Ascending aorta (tissue), 2 donors: ENCODE results near the gene ENTHD1. TPM values are rescaled to one million over a fixed set of nuclear protein-coding genes. Genes with fewer than 3 reads are reported as not detected.
"Not testable (repeated sequence)": the region's sequence is repeated elsewhere in the genome, so short reads cannot be mapped to it uniquely, and the experiment has no call there.

Source experiments
- DNase-seq, 2 donors: peaks; one replicate each; pipeline ENCODE4 v3.0.0-alpha.2; 2019; ENCODE audit warnings: low spot score in 2 of 2
- H3K27ac ChIP-seq, 2 donors: fragments of 200-600 bp; sonication (generic); one replicate each; pipeline ENCODE4 v1.5.1; 2016 to 2017; ENCODE audit warnings: mild to moderate bottlenecking in 1 of 2
- H3K27me3 ChIP-seq: fragments of 200-600 bp; sonication (generic); one replicate; pipeline ENCODE4 v1.5.1; 2017
- H3K36me3 ChIP-seq, 2 donors: fragments of 200-600 bp; sonication (generic); one replicate each; pipeline ENCODE4 v1.5.1; 2016
- H3K4me1 ChIP-seq, 2 donors: fragments of 200-600 bp; sonication (generic); one replicate each; pipeline ENCODE4 v1.5.1; 2016 to 2017; ENCODE audit warnings: mild to moderate bottlenecking in 1 of 2
- H3K4me3 ChIP-seq, 2 donors: fragments of 200-600 bp; sonication (generic); one replicate each; pipeline ENCODE4 v1.5.1; 2016 to 2017; ENCODE audit warnings: mild to moderate bottlenecking in 1 of 2
- H3K9me3 ChIP-seq, 2 donors: fragments of 200-600 bp; sonication (generic); one replicate each; pipeline ENCODE4 v1.5.1; 2016
- intact Hi-C: fragments of 100-400 bp; cut with DNase I; formaldehyde crosslinking; loops from one replicate; pipeline ENCODE4 v1.15.1; 2023
- total RNA-seq: library from RNA; depleted of rRNA; stranded (reverse); fragments of >200 nt; gene quantifications from one replicate; pipeline ENCODE4 v1.1.0, GENCODE V29; 2016
- TF ChIP-seq, protein P1 (sequence below), 3 experiments: fragments of 200-600 bp in 2 of 3; fragments of 450-650 bp in 1 of 3; sonication (generic) in 2 of 3; IDR thresholded peaks; one replicate each; pipeline ENCODE4 v1.5.1; 2016 to 2019; ENCODE audit warnings: antibody characterized with exemption in 3 of 3, mild to moderate bottlenecking in 1 of 3, moderate library complexity in 1 of 3

Gene ENTHD1
- total RNA-seq, 1 donor from 2014 or later: 0.21 TPM

GRCh38 chr22:39898997-39899396 is 5.4 kb upstream of the ENTHD1 start:
- Histone ChIP-seq H3K9me3 (no peaks in the 10 kb centered on the region), H3K27ac (no peak overlapping the region), H3K4me3 (no peak overlapping the region), H3K27me3 (no peaks in the 10 kb centered on the region), H3K4me1 (no peaks in the 10 kb centered on the region), H3K36me3 (no peaks in the 10 kb centered on the region)
- DNase-seq: no peak
- TF ChIP-seq, protein P1, sequence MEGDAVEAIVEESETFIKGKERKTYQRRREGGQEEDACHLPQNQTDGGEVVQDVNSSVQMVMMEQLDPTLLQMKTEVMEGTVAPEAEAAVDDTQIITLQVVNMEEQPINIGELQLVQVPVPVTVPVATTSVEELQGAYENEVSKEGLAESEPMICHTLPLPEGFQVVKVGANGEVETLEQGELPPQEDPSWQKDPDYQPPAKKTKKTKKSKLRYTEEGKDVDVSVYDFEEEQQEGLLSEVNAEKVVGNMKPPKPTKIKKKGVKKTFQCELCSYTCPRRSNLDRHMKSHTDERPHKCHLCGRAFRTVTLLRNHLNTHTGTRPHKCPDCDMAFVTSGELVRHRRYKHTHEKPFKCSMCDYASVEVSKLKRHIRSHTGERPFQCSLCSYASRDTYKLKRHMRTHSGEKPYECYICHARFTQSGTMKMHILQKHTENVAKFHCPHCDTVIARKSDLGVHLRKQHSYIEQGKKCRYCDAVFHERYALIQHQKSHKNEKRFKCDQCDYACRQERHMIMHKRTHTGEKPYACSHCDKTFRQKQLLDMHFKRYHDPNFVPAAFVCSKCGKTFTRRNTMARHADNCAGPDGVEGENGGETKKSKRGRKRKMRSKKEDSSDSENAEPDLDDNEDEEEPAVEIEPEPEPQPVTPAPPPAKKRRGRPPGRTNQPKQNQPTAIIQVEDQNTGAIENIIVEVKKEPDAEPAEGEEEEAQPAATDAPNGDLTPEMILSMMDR (IDR thresholded peaks at IDR 0.05): no peak
- intact Hi-C loops: no loop called here

GRCh38 chr22:39897841-39898240 is 4.3 kb upstream of the ENTHD1 start:
- no peak overlapping the region for H3K27ac ChIP-seq
- no peak for DNase-seq
- TF ChIP-seq, protein P1 (IDR thresholded peaks at IDR 0.05): no peak
- intact Hi-C loops: no loop called here
- H3K4me1 ChIP-seq: no peaks in the 10 kb centered on the region
- H3K36me3 ChIP-seq: no peaks in the 10 kb centered on the region
- H3K27me3 ChIP-seq: no peaks in the 10 kb centered on the region
- no peaks in the 10 kb centered on the region for H3K9me3 ChIP-seq
- H3K4me3 ChIP-seq: no peak overlapping the region

- H3K27ac ChIP-seq: no peak overlapping the region
- no peaks in the 10 kb centered on the region for H3K9me3 ChIP-seq
- H3K4me1 ChIP-seq: no peaks in the 10 kb centered on the region
- no peaks in the 10 kb centered on the region for H3K27me3 ChIP-seq
- no peak for DNase-seq
- no peak overlapping the region for H3K4me3 ChIP-seq
- intact Hi-C loops: no loop called here
- TF ChIP-seq, protein P1 (IDR thresholded peaks at IDR 0.05): no peak
- H3K36me3 ChIP-seq: no peaks in the 10 kb centered on the region
These were observed 2.9 kb upstream of the ENTHD1 start for GRCh38 chr22:39896313-39896996.

DNA sequence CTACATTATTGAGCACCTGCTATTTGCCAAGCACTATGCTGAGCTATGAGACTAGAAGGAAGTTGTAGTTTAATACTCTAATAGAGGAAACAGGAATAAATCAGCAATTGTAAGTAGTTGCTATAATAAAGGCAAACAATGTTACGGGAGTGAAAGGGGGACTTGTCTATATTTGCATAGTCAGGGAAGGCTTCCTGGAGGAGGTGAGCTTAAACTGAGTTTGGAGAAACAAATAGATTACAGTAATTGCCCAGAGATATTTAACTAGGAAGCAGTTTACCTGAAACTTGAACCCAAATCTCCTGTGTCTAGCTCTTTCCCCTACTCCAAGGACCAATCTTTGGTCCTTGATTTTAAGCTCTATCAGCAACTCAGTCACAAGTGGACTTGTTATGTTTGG is 2.1 kb upstream of the ENTHD1 start:
- TF ChIP-seq, protein P1 (IDR thresholded peaks at IDR 0.05): no peak
- no peaks in the 10 kb centered on the region for H3K9me3 ChIP-seq
- H3K27me3 ChIP-seq: no peaks in the 10 kb centered on the region
- H3K27ac ChIP-seq: no peak overlapping the region
- no peaks in the 10 kb centered on the region for H3K36me3 ChIP-seq
- no peak for DNase-seq
- no peak overlapping the region for H3K4me3 ChIP-seq
- no peaks in the 10 kb centered on the region for H3K4me1 ChIP-seq
- intact Hi-C loops: no loop called here

GRCh38 chr22:39894554-39895092 is 1.1 kb upstream of the ENTHD1 start:
- intact Hi-C loops: no loop called here
- H3K27me3 ChIP-seq: no peaks in the 10 kb centered on the region
- no peak overlapping the region for H3K27ac ChIP-seq
- no peak overlapping the region for H3K4me3 ChIP-seq
- H3K9me3 ChIP-seq: no peaks in the 10 kb centered on the region
- no peak for DNase-seq
- no peaks in the 10 kb centered on the region for H3K4me1 ChIP-seq
- H3K36me3 ChIP-seq: no peaks in the 10 kb centered on the region
- TF ChIP-seq, protein P1 (IDR thresholded peaks at IDR 0.05): no peak

DNA sequence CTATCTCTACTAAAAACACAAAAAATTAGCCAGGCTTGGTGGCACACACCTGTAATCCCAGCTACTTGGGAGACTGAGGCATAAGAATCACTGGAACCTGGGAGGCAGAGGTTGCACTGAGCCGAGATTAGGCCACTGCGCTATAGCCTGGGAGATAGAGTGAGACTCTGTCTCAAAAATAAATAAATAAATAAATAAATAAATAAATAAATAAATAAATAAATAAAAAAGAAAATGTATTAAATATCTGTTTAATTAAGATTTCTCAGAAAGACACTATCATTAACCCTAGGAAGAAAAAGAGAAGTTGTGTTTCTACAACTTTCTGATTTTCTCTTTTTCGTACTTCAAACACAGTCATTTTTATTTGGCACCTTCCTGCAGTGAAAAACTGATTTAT is 3.6 kb downstream of the ENTHD1 start:
- H3K4me1 ChIP-seq, H3K27me3 ChIP-seq, H3K4me3 ChIP-seq, intact Hi-C loops, H3K27ac ChIP-seq, H3K9me3 ChIP-seq, H3K36me3 ChIP-seq, DNase-seq: not testable (repeated sequence)
